MCF 10A (cell line): Measurements from ENCODE around the gene DKK2. TPM values are rescaled to one million over a fixed set of nuclear protein-coding genes. Genes with fewer than 3 reads are reported as not detected.

Source experiments
- BruUV-seq: library from RNA; stranded (reverse); fragments of 400-500 nt; replicated peaks from 2 replicates; lab custom pipeline; 2021; lab: Mats Ljungman, UMichigan
- CTCF ChIA-PET: fragments of 300-600 bp; sonication (Branson Sonifier 250); formaldehyde crosslinking; extraction: SDS; loops from one replicate; lab custom pipeline; 2021; ENCODE audit warnings: antibody characterized with exemption, inconsistent platforms; lab: Yijun Ruan, JAX
- POLR2A ChIA-PET: fragments of 300-600, 350-650 bp; sonication (Branson Sonifier 250); formaldehyde crosslinking; extraction: SDS; loops from one replicate; lab custom pipeline; 2020; ENCODE audit warnings: antibody characterized with exemption, inconsistent platforms; lab: Yijun Ruan, JAX
- DNase-seq: peaks from one replicate; pipeline ENCODE4 v3.0.0-alpha.2; 2018; ENCODE audit not compliant: unreplicated experiment
- H3K27ac Mint-ChIP-seq: one replicate; pipeline ENCODE4 v1.8.0; 2022; ENCODE audit warnings: mild to moderate bottlenecking, low read depth, mixed read lengths; ENCODE audit not compliant: unreplicated experiment
- H3K27me3 Mint-ChIP-seq: one replicate; pipeline ENCODE4 v1.8.0; 2022; ENCODE audit warnings: mixed read lengths; ENCODE audit not compliant: insufficient read depth, unreplicated experiment
- H3K36me3 Mint-ChIP-seq: one replicate; pipeline ENCODE4 v1.8.0; 2022; ENCODE audit warnings: mild to moderate bottlenecking, moderate library complexity, mixed read lengths; ENCODE audit not compliant: insufficient read depth, unreplicated experiment
- H3K4me1 Mint-ChIP-seq: one replicate; pipeline ENCODE4 v1.8.0; 2022; ENCODE audit warnings: mixed read lengths; ENCODE audit not compliant: insufficient read depth, unreplicated experiment
- H3K4me3 Mint-ChIP-seq: one replicate; pipeline ENCODE4 v1.8.0; 2022; ENCODE audit warnings: mild to moderate bottlenecking, moderate library complexity, mixed read lengths; ENCODE audit not compliant: unreplicated experiment
- H3K9me3 Mint-ChIP-seq: one replicate; pipeline ENCODE4 v1.8.0; 2022; ENCODE audit warnings: mixed read lengths; ENCODE audit not compliant: unreplicated experiment
- CTCF ChIP-seq: fragments of 200-600 bp; IDR thresholded peaks from one replicate; pipeline ENCODE4 v1.8.0; 2022; ENCODE audit warnings: antibody characterized with exemption, mild to moderate bottlenecking; ENCODE audit not compliant: unreplicated experiment
- intact Hi-C: fragments of 100-400 bp; cut with micrococcal nuclease; formaldehyde crosslinking; loops from 2 replicates; pipeline ENCODE4 v1.14.1; 2022
- total RNA-seq: library from RNA; stranded (reverse); gene quantifications from 2 replicates; pipeline ENCODE4 v1.2.3, GENCODE V29; 2022

DKK2 gene
- total RNA-seq, 1 experiment from 2014 or later: 0.30 TPM

- Mint-ChIP-seq H3K36me3 (no peaks in the 10 kb centered on the region), H3K4me3 (no peak overlapping the region), H3K4me1 (peaks cover 7% of the 10 kb centered on the region), H3K9me3 (peaks cover 5% of the 10 kb centered on the region), H3K27me3 (no peaks in the 10 kb centered on the region), H3K27ac (no peak overlapping the region)
- intact Hi-C loops: no loop called here
- no peak for TF ChIP-seq CTCF
- no peak for DNase-seq
- ChIA-PET POLR2A (no interaction called here), CTCF (no interaction called here)
- no TSS peak for BruUV-seq
Observed at GRCh38 chr4:106967892-106968291, 68.2 kb downstream of the DKK2 start.

GRCh38 chr4:106953036-106953705, 82.9 kb downstream of the DKK2 start:
- Mint-ChIP-seq H3K4me3 (no peak overlapping the region), H3K36me3 (no peaks in the 10 kb centered on the region), H3K27me3 (no peaks in the 10 kb centered on the region), H3K27ac (no peak overlapping the region), H3K9me3 (peaks cover 11% of the 10 kb centered on the region), H3K4me1 (no peaks in the 10 kb centered on the region)
- no peak for TF ChIP-seq CTCF
- CTCF ChIA-PET: interaction anchor here (0.6 kb wide), 1 partner anchor 131 kb away, joined by 3 read pairs; no protein-coding TSS in a partner anchor
- BruUV-seq: no TSS peak
- DNase-seq: no peak
- intact Hi-C loops: no loop called here
- POLR2A ChIA-PET: no interaction called here

GRCh38 chr4:106951891-106952290, 84.2 kb downstream of the DKK2 start:
- no TSS peak for BruUV-seq
- ChIA-PET CTCF (no interaction called here), POLR2A (no interaction called here)
- intact Hi-C loops: no loop called here
- DNase-seq: no peak
- H3K27me3 Mint-ChIP-seq: no peaks in the 10 kb centered on the region
- H3K9me3 Mint-ChIP-seq: peaks cover 11% of the 10 kb centered on the region
- no peak overlapping the region for H3K27ac Mint-ChIP-seq
- H3K4me3 Mint-ChIP-seq: no peak overlapping the region
- H3K36me3 Mint-ChIP-seq: no peaks in the 10 kb centered on the region
- H3K4me1 Mint-ChIP-seq: no peaks in the 10 kb centered on the region
- no peak for TF ChIP-seq CTCF

GRCh38 chr4:106941841-106942240, 94.3 kb downstream of the DKK2 start:
- no peak for DNase-seq
- POLR2A ChIA-PET: no interaction called here
- Mint-ChIP-seq H3K27ac (no peak overlapping the region), H3K27me3 (no peaks in the 10 kb centered on the region), H3K4me1 (no peaks in the 10 kb centered on the region), H3K36me3 (no peaks in the 10 kb centered on the region), H3K9me3 (no peaks in the 10 kb centered on the region), H3K4me3 (no peak overlapping the region)
- CTCF ChIA-PET: no interaction called here
- intact Hi-C loops: no loop called here
- BruUV-seq: no TSS peak
- no peak for TF ChIP-seq CTCF
